NCI-H524 (cell line): ENCODE measurements around the gene NOP16.

Experiments used
- DNase-seq, 2 experiments: peaks; one replicate each; lab custom pipeline; 2025; lab: John Stamatoyannopoulos, UW

NOP16 gene

DNA sequence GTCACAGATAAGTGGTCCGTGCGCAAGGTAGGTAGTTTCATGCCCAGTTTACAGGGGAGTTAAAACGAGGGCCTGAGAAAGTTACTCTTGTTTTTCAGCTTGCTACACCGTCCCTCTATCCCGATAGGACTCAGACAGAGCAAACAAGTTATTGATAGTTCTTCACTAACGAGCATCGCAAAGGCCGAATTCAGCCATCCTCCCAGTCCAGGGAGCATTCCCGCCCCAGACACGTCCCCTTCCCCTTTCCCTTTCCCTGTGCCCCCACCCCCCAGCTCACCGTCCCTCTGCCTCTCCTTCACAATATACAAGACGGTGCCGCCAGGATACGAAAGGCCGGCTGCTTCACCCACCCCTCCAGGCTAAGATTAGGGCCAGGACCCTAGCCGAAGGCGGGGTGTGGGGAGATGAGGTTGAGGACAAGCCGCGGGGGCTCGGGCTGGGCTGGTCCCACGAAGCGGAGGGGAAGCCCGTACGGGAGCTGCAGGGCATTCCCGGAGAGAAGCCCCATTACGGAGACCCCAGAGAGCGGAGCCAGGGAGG lies 27.4 kb downstream of the NOP16 start:
- no peak for DNase-seq

DNA sequence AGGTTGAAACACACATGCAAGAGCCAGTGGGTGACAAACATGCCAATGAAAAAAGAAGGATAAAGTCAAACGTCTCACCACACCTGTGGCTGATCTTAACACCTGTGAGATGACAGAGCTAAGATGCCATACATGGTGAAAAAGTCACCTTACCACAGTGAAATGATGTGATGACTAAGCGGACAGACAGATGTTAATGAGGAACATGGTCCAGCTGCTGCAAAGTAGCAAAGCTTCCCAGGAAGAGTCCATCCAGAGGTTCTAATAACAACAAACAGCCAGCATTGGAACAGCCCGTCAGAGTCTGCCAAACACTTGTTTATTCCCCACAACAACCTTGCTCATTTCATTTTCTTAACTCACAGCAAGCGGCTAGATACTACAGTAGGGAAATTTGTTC lies 28.7 kb downstream of the NOP16 start:
- DNase-seq: no peak

DNA sequence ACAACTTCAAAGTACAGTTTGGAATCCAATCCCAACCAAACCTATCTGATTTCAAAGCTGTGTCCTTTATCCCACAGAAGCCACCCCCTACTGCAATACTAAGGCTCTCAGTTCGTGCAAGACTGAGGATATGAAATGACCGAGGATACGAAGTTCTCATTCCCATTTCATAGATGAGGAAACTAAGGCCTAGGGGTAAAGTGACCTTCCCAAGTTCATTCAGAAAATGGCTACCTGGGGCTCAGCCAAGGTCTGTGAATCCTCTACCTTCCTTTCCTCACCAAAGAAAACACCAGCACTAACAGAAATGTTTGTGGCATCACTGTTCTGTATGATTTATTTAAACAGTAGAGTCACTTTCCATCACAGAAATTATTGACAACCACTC lies 32.2 kb downstream of the NOP16 start:
- DNase-seq: no peak

DNA sequence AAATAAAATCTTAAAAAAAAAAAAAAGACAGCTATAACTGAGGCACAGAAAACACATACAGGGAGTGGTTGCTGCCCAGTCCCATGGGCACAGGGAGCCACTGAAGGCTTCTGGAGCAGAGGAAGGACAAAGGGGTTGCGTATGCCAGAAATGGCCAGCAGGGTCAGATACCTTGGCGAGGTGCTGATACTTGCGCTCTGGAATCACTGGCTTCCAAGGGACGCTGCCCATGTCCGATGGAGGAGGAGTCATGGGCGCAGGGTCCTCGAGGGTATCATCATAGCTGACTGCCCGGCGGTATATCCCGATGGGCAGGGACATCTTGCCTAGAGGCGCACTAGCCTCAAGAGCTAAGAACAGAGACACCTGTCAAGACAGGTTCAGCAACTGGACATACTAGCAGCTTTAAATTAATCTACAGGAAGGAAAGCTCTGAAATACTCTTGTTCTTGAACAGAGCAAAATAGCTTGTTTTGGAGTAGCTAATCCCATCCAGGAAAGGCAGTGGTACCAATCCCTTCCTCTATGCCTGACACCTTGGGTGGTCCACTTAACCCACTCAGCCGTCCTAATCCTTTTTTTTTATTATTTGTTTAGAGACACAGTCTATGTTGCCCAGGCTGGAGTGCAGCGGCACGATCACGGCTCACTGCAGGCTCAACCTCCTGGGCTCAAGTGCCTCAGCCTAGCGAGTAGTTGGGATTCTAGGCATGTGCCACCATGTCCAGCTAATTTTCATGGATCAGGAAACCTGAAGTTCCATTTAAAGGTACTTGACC lies 32.8 kb downstream of the NOP16 start:
- DNase-seq: peak; percentile 33 to 52

DNA sequence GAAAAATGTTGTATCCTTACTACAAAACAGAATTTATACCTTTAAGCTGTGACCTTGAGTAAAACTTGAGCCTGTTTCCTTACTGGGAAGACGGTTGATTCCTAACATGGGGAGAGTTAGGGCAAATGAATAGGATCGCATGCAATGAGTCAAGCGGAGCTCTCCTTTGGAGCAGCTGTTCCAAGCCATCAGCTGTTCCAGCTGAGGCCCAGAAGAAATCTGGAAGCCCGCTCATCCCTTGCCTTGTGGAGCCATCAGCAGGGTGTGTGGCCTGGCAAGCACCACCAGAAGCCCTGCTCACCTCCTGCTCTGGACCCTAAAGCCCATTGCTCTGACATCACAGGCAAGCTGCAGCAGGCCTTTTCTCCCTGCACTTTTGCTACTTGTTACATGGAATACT lies 34.9 kb downstream of the NOP16 start:
- DNase-seq: no peak

DNA sequence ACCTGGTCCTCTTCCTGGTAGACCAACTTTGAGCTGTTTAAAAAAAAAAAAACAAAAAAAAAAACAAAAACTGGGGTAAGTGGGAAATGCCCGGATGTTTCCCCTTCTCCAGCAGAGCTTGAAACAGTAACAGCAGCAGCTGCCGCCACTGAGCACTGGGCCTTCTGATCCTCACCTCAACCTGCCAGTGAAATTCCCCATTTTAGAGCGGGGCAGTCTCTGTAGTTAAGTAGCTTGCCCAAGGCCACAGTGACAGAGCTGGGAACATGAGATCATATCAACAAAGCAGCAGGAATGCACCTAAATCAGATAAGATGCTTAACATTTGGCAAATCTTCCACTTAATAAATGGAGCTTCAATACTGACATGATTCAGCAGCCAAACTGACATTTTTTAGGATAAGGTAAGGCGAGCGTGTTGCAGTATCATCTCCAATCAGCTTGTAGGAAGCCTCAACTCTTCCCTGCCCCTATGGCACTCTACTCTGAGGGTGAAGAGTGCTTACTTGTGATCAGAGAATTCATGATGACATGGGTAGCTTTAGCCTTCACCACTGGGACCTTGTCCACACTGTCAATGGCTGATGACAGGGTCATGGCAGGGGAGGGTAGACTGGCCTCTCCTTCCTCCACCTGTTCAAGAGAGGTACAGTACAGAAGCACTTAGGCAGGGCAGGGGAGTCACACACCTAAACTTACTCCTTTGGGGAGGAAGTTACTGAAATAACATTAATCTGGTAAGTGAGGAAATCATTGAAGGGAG lies 36.1 kb downstream of the NOP16 start:
- no peak for DNase-seq

DNA sequence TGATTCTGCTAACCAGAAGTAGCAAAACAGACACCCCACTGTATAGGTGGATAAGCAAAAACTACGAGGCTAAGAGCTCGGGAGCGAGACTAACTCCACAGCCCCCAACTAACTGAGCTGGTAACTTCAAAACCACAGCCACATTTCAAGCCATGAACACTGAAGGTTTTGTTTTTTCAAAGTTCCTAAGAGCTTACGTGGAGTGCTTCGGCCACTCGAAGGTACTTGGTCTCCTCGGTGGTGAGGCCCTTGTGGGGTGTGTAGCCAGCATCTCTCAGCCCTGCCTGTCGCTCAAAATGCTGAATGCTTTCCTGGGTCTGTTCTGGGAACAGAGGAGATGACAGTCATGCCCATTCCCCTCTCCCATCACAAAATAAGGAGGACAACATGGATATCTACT lies 38.0 kb downstream of the NOP16 start:
- DNase-seq: no peak

DNA sequence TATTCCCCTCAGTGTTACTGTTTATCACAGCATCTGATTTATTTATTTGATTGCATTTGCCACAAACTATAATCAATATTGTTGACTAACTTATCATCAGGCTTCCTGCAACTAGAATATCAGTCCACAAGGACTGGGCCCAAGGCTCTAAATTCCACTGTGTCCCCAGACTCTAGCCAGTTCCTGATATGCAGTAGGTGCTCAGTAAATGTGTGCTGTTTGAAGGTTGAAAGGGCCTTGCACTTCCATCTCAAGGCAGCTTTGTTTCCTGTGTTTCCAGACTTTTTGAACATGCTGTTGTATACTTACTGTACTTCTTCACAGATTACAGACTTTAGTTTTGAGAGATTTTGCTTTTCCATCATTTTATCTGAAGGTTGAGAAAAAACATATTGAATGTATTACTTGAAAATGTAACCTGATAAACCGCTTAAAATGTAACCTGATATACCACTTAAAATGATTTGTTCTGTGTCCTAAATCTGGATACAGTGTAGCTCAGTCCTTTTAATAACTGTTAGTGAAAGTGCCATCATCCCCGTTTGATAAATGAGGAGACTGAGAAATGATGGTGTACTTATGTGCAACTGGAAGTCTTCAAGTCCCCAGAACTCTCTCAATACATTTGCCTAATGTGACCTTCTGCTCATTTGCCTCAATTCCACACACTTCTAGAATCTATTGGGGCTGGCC lies 45.5 kb downstream of the NOP16 start:
- DNase-seq: peak in 1 of 2 experiments; percentile 62

DNA sequence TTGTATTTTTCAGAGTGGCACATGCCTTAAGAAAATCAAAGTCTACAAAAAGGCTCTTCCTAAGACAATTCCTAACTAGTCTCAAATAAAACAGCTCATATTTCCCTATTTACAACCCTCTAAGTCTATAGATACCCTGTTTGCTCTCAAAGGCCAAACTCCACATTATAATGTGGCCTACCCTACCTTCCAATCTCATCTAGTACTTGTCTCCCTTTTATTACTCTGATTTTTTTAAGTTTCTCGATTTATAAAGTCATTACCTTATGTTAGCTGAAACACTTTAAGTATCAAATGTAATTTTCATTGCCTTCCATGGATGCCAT lies 46.3 kb downstream of the NOP16 start:
- DNase-seq: no peak

DNA sequence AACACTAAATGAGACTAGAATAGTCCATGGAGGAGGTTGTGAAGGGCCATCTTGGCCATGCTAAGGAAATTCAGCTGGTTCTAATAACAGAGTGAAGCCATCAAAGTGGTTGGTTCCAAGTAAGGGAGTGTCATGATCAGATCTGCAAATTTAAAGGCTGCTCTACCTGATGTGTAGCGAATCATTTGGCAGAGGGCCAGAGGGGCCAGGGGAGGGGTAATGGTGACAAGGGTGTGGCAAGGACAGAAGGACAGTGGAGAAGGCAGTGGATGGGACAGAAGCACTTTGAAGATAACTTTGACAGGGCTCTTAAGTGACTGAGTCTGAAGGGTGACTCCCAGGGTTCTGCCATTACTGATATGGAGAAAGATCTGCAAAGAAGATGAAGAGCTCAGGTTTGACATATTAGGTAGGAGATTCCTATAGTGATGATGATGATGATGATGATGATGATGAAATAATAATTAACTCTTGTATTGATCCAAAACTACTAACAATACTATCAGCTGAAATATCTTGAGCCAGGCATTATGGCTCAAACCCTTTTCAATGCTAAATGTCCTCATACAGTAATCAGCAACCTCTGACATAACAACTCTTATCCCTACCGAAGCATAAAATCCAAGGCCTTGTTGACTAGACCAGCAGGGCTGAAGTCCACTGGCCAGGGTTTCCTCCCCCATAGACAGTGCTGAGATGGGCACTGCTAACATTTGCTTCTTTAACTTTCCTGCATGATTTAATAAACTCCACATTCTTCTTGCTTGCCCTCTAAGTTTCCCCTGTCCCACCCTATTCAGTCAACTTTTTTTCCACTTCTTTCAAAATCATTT lies 46.9 kb downstream of the NOP16 start:
- DNase-seq: no peak

DNA sequence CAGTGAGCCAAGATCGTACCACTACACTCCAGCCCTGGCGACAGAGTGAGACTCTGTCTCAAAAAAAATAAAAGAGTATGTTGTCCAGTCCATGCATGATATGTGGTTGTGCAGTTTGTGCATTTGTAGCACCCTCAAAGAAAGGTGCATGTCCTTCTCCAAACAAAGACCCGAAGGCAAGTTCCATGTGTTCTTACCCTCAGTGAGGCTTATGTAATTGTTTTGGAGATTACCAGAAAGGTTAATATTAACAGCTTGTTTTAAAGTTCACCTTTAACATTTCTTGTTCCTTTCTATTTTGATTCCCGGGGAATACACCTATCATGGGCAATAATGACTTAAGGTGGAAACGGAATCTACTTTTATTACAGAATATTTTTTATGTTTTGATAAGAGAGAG lies 49.1 kb downstream of the NOP16 start:
- DNase-seq: no peak

DNA sequence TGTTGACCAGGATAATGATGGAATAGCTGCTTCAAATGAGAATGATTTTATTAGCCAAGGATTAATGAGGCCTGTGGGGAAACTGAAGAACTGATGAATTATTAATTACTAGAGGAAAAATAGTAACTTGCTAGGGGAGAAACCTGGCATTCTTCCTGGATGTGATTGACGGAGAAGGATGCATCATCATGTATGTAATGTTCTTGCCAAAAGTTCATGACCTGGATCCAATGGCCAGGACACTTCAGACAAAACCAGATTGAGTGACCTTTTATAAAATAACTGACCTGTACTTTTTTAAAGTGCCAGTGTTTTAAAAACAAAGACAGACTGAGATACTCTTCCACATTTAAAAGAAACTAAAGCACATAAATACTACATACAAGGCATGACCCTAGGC lies 50.5 kb downstream of the NOP16 start:
- DNase-seq: no peak

DNA sequence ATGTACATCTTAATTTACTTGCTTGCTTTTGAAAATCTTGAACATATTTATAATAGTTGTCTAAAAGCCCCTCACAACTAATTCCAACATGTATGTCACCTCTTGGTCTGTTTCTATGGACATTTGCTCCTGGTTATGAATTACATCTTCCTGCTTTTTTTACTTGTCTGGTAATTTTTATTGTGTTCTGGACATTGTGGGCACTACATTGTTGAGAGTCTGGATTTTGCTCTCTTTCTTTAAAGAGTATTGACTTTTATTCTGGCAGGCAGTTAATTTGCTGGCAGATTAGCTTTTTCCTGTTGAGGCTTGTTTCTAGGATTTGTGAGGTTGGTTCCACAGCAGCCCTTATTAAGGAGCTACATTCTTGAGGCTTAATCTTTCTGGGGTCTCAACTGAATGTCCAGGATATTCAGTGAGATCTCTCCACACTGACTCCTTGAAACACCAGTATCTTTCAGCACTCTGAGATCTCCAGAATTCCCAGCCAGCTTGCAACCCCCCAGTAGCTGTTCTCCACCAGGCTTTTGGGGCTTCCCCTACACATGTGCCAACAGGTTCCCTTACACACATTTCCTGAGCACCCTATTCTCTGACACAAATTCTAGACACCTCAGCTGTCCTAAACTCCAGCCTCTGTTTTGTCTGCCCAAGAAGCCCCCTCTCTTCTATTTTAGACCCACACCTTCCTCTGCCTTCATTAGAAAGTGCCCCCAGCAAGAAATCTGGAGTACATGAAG lies 54.2 kb downstream of the NOP16 start:
- no peak for DNase-seq
